Mucosa of rectum (tissue), 2 donors: Measurements from ENCODE around the gene TET3.

Experiments
- H3K27ac ChIP-seq, 2 donors: one replicate each; pipeline ENCODE4 v1.7.0; 2013; ENCODE audit warnings: inconsistent platforms in 2 of 2, low read depth in 2 of 2, low read length in 2 of 2
- H3K27me3 ChIP-seq, 2 donors: one replicate each; pipeline ENCODE4 v1.7.0; 2013; ENCODE audit warnings: low read length in 2 of 2; ENCODE audit not compliant: control insufficient read depth in 2 of 2, insufficient read depth in 2 of 2
- H3K36me3 ChIP-seq, 2 donors: one replicate each; pipeline ENCODE4 v1.7.0; 2013; ENCODE audit warnings: low read length in 2 of 2; ENCODE audit not compliant: control insufficient read depth in 2 of 2, insufficient read depth in 2 of 2
- H3K4me1 ChIP-seq, 2 donors: one replicate each; pipeline ENCODE4 v1.7.0; 2013; ENCODE audit warnings: low read length in 2 of 2, mild to moderate bottlenecking in 1 of 2; ENCODE audit not compliant: control insufficient read depth in 2 of 2, insufficient read depth in 2 of 2
- H3K4me3 ChIP-seq, 2 donors: one replicate each; pipeline ENCODE4 v1.7.0; 2013; ENCODE audit warnings: low read length in 2 of 2
- H3K9ac ChIP-seq, 2 donors: one replicate each; pipeline ENCODE4 v1.7.0; 2013; ENCODE audit warnings: low read length in 2 of 2, low read depth in 1 of 2, mild to moderate bottlenecking in 1 of 2
- H3K9me3 ChIP-seq, 2 donors: one replicate each; pipeline ENCODE4 v1.7.0; 2013; ENCODE audit warnings: low read length in 2 of 2; ENCODE audit not compliant: control insufficient read depth in 2 of 2
- donor health status: healthy.
- donor health status: Normal muscosa, but diverticular disease.

The TET3 gene

DNA sequence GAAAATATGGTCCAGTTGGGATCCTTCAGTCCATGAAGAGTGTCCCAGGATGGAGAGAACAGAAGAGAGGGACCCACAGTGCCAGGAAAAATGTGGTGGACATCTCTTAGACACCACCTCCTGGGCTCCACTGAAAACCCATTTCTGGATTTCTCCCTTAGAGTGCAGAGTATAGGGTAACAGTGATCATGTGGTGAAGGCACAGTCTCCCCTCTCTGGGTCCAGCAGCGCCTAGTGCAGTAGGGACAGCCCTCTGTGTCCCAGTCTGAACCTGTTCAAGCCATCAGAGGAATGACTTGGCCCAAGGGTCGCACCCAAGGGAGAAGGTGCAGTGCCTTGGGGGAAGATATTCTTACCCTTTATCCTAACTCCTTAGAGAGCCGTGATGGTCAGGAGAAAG is 30.1 kb downstream of the TET3 start:
- Histone ChIP-seq H3K4me1 (no peaks in the 10 kb centered on the region), H3K27ac (no peak overlapping the region), H3K9me3 (no peaks in the 10 kb centered on the region), H3K27me3 (no peaks in the 10 kb centered on the region), H3K36me3 (no peaks in the 10 kb centered on the region), H3K9ac (no peak overlapping the region), H3K4me3 (no peak overlapping the region)

DNA sequence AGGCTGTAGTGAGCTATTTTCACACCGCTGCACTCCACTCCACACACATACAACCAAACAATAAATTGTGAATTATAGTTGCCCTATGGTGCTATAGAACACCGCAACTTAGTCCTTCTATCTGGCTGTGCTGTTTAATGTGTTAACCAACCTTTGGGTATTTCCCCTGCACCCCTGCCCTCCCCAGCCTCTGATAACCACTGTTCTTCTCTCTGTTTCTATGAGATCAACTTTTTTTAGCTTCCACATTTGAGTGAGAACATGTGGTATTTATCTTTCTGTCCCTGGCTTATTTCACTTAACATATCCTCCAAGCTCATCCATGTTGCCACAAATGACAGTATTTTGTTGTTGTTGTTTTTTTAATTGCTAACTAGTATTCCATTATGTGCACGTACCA is 32.5 kb downstream of the TET3 start:
- Histone ChIP-seq H3K27ac (no peak overlapping the region), H3K4me3 (no peak overlapping the region), H3K9me3 (no peaks in the 10 kb centered on the region), H3K4me1 (peaks cover 0 to 3% of the 10 kb centered on the region in 2 donors), H3K27me3 (no peaks in the 10 kb centered on the region), H3K9ac (no peak overlapping the region), H3K36me3 (no peaks in the 10 kb centered on the region)

DNA sequence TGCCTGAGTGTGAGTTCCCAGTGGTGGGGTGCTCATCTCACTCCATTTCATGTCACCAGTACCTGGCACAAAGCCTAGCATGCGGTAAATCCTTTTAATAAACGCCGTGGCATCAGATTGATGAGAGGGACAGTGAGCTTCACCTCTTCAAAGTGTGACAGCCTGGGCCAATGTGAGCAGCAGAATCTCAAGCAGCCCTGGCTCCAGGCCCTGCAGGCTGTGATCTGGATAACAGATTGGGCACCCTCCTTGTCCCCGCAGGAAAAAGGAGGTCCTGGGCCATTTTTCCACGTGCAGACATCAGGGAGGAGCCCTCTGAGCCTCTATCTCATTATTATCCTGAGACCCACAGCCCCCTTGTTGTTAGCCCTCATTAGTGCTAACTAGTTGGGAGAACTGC is 34.8 kb downstream of the TET3 start:
- Histone ChIP-seq H3K9me3 (no peaks in the 10 kb centered on the region), H3K4me3 (no peak overlapping the region), H3K9ac (no peak overlapping the region), H3K36me3 (peaks cover 0 to 2% of the 10 kb centered on the region in 2 donors), H3K27ac (no peak overlapping the region), H3K27me3 (no peaks in the 10 kb centered on the region), H3K4me1 (peaks cover 0 to 3% of the 10 kb centered on the region in 2 donors)

DNA sequence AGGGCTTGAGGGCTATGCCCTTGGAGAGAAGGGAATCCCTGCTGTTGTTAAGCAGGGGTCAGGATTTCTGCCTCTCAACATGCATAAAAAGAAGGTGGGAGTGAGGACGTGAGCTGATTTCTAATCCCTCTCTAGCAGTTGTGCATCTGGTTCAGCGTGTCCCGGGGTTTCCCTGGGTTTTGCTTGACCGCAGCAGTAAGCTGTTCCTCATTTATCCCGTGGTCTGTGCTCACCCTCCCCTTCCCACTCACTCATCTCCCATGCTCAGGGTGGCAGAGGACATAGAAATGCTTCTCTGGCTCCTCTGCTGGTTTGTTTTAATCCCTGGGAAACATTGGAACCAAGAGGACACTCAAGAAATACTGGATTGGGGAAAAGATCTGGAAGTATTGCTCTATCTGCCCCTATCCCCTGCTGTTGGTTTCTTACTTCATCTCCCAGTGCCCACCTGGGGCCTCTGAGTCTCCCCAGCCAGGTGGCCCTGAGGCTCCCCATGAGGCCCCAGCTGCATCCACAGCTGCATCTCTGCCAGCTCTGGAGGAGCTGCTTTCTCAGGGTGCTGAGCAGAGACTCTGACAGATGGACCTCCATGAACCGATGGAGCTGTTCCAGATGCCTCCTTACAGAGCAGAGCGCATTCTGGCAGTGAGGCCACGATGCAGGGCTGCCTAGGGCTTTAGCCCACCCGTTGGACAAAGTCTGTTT is 36.1 kb downstream of the TET3 start:
- Histone ChIP-seq H3K4me1 (peaks cover under 1 to 3% of the 10 kb centered on the region in 2 donors), H3K27ac (no peak overlapping the region), H3K9ac (no peak overlapping the region), H3K4me3 (no peak overlapping the region), H3K9me3 (no peaks in the 10 kb centered on the region), H3K36me3 (peaks cover 0 to 2% of the 10 kb centered on the region in 2 donors), H3K27me3 (no peaks in the 10 kb centered on the region)

DNA sequence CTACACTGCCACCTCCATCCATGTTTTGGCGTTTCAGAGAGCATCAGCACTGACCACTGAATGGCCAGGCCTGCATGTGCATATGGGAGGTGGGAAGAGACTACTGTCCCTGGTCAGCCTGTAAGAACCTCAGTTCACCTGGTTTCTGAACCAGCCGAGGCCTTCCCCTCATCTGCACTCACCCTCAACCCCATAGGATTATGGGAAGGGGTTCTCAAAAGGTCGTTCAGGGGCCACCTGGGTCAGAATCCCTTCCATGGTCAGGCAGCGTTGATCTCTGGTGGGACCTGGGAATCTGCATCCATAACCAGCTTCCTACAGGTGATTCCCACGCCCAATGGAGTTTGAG is 36.7 kb downstream of the TET3 start:
- H3K9me3 ChIP-seq: no peaks in the 10 kb centered on the region
- no peaks in the 10 kb centered on the region for H3K27me3 ChIP-seq
- no peak overlapping the region for H3K27ac ChIP-seq
- peaks cover 6 to 7% of the 10 kb centered on the region in 2 donors for H3K4me1 ChIP-seq
- peaks cover 0 to 2% of the 10 kb centered on the region in 2 donors for H3K36me3 ChIP-seq
- no peak overlapping the region for H3K9ac ChIP-seq
- H3K4me3 ChIP-seq: no peak overlapping the region

DNA sequence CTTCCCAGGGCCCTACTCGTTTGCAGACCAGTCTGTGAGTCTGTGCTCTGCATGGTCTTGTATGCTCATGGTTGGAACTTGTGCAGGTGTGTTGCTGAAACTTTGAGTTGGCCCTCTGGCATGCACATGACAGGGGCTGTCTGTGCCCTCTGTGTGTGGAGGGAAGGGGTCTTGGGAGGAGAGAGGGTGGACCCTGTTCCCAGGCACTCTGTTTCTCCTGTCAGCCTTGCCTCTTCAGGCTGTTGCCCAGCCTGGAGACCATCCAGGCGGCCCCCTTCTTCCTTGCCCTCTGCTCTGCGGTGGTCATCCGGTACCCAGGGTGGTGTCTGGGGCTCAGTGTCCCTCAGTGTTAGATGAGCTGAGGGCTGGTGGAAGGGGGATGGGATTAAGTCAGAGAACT is 39.5 kb downstream of the TET3 start:
- H3K27ac ChIP-seq: no peak overlapping the region
- no peak overlapping the region for H3K4me3 ChIP-seq
- no peaks in the 10 kb centered on the region for H3K27me3 ChIP-seq
- no peaks in the 10 kb centered on the region for H3K9me3 ChIP-seq
- H3K4me1 ChIP-seq: peaks cover 10 to 13% of the 10 kb centered on the region in 2 donors
- no peak overlapping the region for H3K9ac ChIP-seq
- peaks cover 0 to 2% of the 10 kb centered on the region in 2 donors for H3K36me3 ChIP-seq

DNA sequence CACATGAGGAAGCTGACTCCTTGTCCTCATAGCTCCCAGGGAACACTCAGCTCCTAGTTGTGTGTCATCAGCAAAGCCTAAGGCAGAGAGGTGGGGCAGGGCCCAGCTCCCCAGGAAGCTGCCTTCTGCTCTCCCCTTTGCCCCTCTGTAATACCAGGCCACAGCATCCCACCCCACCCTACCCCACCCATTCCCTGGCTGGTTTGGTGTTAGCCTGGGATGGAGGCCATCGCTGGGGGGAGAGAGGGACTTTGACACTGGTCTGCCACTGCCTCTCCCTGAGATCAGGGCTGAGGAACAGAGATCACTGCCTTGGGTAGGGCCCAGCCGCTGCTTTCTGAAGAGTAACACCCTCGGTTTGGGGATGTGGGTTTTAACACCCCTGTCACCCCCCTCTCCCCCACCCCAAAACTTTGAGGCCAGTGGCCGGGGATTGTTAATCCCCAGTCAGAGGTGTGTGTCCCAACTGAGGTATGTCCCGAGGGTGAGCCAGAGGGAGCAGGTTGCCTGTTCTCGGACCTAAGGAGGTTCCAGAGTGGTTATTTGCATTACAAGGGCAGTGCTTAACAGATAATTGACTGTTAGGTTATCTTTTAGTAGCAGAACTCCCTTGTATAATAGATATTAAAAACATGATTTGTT is 41.4 kb downstream of the TET3 start:
- H3K4me1 ChIP-seq: peaks cover 11 to 13% of the 10 kb centered on the region in 2 donors
- no peaks in the 10 kb centered on the region for H3K9me3 ChIP-seq
- peak overlapping the region; percentile 45 to 60 for H3K27ac ChIP-seq
- H3K27me3 ChIP-seq: no peaks in the 10 kb centered on the region
- H3K36me3 ChIP-seq: peaks cover 0 to 2% of the 10 kb centered on the region in 2 donors
- H3K9ac ChIP-seq: no peak overlapping the region
- no peak overlapping the region for H3K4me3 ChIP-seq

DNA sequence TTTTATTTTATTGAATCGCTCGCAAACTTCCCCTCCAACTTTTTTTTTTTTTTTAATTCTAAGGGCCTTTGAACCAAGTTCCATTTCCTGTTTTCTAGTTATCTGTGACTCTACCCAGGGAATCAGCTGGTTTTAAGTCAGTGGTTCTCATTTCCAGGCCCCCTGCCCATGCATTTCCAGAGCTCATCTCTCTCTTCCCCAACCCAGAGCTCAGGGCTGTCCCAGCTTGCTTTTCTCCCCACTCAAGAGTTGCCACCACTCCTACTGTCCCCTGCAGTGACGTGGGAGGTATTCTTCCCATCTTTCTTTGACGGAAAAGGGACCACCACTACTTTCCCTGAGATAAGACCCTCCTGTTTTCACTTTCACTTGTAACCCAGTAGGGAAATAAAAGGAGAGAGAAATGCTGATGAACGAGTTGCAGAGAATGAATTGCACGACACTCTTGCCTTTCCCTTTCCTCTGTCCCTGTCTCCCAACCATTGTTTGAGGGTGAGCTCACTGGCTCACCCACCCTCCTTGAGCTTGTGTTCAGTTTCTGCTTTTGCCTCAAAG is 42.1 kb downstream of the TET3 start:
- peaks cover 0 to 2% of the 10 kb centered on the region in 2 donors for H3K36me3 ChIP-seq
- H3K4me3 ChIP-seq: no peak overlapping the region
- no peak overlapping the region for H3K9ac ChIP-seq
- no peaks in the 10 kb centered on the region for H3K27me3 ChIP-seq
- peak overlapping the region; percentile 0 to 3 for H3K27ac ChIP-seq
- no peaks in the 10 kb centered on the region for H3K9me3 ChIP-seq
- peaks cover 13% of the 10 kb centered on the region in 2 donors for H3K4me1 ChIP-seq

DNA sequence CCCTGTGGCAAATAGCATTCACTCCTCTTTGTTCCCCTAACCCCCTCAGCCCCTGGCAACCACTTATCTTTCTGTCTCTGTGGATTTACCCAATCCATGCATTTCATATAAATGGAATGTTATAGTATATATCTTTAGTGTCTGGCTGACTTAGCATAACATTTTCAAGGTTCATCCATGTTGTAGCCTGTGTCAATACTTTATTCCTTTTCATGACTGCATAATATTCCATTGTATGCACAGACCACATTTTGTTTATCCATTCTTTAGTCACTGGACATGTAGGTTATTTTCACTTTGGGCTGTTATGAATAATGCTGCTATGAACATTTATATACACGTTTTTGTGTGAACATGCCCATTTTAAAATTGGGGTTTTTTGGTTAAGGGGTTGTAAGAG is 42.8 kb downstream of the TET3 start:
- Histone ChIP-seq H3K9me3 (no peaks in the 10 kb centered on the region), H3K27me3 (no peaks in the 10 kb centered on the region), H3K9ac (no peak overlapping the region), H3K4me1 (peaks cover 20 to 21% of the 10 kb centered on the region in 2 donors), H3K4me3 (no peak overlapping the region), H3K27ac (no peak overlapping the region), H3K36me3 (peaks cover 0 to 2% of the 10 kb centered on the region in 2 donors)

DNA sequence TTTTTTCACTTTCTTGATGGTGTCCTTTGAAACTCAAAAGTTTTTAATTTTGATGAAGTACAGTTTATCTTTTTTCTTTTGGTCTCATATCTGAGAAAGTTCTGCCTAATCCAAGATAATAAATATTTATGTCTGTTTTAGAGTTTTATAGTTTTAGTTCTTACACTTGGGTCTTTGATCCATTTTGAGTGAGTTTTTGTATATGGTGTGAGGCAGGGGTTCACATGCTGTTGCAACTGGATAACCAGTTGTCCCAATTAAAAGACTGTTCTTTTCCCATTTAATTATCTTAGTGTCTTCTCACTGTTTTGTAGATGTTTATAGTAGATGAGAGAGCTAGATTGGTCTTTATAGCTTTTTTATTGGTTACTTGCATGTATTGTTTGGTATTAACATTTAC is 43.6 kb downstream of the TET3 start:
- peaks cover 25 to 28% of the 10 kb centered on the region in 2 donors for H3K4me1 ChIP-seq
- H3K36me3 ChIP-seq: peaks cover 0 to 2% of the 10 kb centered on the region in 2 donors
- no peak overlapping the region for H3K27ac ChIP-seq
- no peaks in the 10 kb centered on the region for H3K27me3 ChIP-seq
- H3K4me3 ChIP-seq: no peak overlapping the region
- no peak overlapping the region for H3K9ac ChIP-seq
- no peaks in the 10 kb centered on the region for H3K9me3 ChIP-seq
